Uterus (tissue), 2 donors: ENCODE measurements around the gene ADAMTS1.

Experiments used
- POLR2A ChIP-seq, 2 donors: fragments of 450-650 bp; IDR thresholded peaks; one replicate each; pipeline ENCODE4 v1.6.1; 2016; ENCODE audit warnings: antibody characterized with exemption in 2 of 2, mild to moderate bottlenecking in 1 of 2, moderate library complexity in 1 of 2
- TF ChIP-seq, protein P1 (sequence below), 4 experiments: fragments of 200-600 bp in 2 of 4; fragments of 450-650 bp in 2 of 4; sonication (generic) in 2 of 4; IDR thresholded peaks; one replicate each; pipeline ENCODE4 v1.5.1; 2016 to 2019; ENCODE audit warnings: antibody characterized with exemption in 4 of 4, mild to moderate bottlenecking in 2 of 4, moderate library complexity in 1 of 4

- TF ChIP-seq, protein P1, sequence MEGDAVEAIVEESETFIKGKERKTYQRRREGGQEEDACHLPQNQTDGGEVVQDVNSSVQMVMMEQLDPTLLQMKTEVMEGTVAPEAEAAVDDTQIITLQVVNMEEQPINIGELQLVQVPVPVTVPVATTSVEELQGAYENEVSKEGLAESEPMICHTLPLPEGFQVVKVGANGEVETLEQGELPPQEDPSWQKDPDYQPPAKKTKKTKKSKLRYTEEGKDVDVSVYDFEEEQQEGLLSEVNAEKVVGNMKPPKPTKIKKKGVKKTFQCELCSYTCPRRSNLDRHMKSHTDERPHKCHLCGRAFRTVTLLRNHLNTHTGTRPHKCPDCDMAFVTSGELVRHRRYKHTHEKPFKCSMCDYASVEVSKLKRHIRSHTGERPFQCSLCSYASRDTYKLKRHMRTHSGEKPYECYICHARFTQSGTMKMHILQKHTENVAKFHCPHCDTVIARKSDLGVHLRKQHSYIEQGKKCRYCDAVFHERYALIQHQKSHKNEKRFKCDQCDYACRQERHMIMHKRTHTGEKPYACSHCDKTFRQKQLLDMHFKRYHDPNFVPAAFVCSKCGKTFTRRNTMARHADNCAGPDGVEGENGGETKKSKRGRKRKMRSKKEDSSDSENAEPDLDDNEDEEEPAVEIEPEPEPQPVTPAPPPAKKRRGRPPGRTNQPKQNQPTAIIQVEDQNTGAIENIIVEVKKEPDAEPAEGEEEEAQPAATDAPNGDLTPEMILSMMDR (IDR thresholded peaks at IDR 0.05) = no peak
- no peak for TF ChIP-seq POLR2A (IDR thresholded peaks at IDR 0.05)
Measured at GRCh38 chr21:26800001-26800400, 45.2 kb downstream of the ADAMTS1 start.
